ENCODE data around the gene GIPR.

GIPR gene

GRCh38 chr19:45730368-45731288 is 62.6 kb downstream of the GIPR start, which contains the start of gene FBXO46:
Gene FBXO46 (minus strand): TSS chr19:45730896. CDS start chr19:45713495, 17,401 bp downstream.
- peak; percentile 77 to 99 (median 97) for DNase-seq

Data from hypothalamus (tissue), 51 donors.